Measurements from ENCODE around the gene PLK4. TPM values are rescaled to one million over a fixed set of nuclear protein-coding genes. Genes with fewer than 3 reads are reported as not detected.
"Not testable (repeated sequence)": the region's sequence is repeated elsewhere in the genome, so short reads cannot be mapped to it uniquely, and the experiment has no call there.

Gene PLK4
- total and polyA plus RNA-seq, 2 experiments from 2014 or later: 4.4 to 6.7 TPM

DNA sequence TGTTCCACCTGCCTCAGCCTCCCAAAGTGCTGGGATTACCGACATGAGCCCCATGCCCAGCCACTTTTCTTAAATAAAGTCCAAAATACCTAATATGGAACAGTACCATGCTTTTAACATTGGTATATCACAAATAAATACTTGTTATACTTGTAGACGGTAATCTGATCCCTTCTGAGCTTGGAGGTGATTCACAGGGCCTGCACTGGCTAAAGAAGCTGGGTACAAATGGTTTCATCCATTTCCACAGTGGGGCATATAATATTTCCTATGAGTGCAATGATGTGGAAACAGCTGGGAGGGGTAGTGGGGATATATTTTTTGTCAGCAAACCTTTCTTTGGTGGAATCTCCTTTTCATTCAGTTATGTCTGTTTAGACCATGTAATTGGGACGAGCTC, 35.8 kb downstream of the PLK4 start:
- H4K20me1 ChIP-seq (ENCODE audit: insufficient read depth): no peaks in the 10 kb centered on the region
- H3K4me1 ChIP-seq (ENCODE audit: insufficient read depth): no peaks in the 10 kb centered on the region
- H3K36me3 ChIP-seq (ENCODE audit: low read depth): peaks cover 30% of the 10 kb centered on the region
- WGBS, 2 experiments (ENCODE audit: low coverage in 1 of 2, low lambda C conversion rate in 2 of 2, missing lambda C conversion rate in 2 of 2): 81 to 82% methylated on average over 3 of the region's 3 CpGs
- peaks cover 6% of the 10 kb centered on the region; the same call in 1 of the 2 replicates for H3F3A ChIP-seq (ENCODE audit: insufficient read depth)
- H3K9me3 ChIP-seq (ENCODE audit: low read depth): no peaks in the 10 kb centered on the region
- in situ Hi-C loops (cut with MboI): no loop called here
- H3K4me3 ChIP-seq: no peak overlapping the region
- H3K27ac ChIP-seq: no peak overlapping the region
- 0 out of 2 replicates have a peak, but pooled peaks cover 5% of the 10 kb centered on the region for H3K9me2 ChIP-seq (ENCODE audit: insufficient read depth)
- no peaks in the 10 kb centered on the region for H3K79me2 ChIP-seq (ENCODE audit: insufficient read depth)
- H3K9ac ChIP-seq: no peak overlapping the region
- no peak overlapping the region for H2AFZ ChIP-seq
- H3K27me3 ChIP-seq (replicated peaks; ENCODE audit: insufficient read depth): no peaks in the 10 kb centered on the region
- TF ChIP-seq EZH2phosphoT487 (IDR thresholded peaks at IDR 0.05; ENCODE audit: insufficient read depth, low read depth) (no peak), EZH2 (IDR thresholded peaks at IDR 0.05; ENCODE audit: insufficient read depth, poor library complexity, severe bottlenecking) (no peak)
- no peak for DNase-seq
- no peak overlapping the region for H3K4me2 ChIP-seq (ENCODE audit: unreplicated experiment)

DNA sequence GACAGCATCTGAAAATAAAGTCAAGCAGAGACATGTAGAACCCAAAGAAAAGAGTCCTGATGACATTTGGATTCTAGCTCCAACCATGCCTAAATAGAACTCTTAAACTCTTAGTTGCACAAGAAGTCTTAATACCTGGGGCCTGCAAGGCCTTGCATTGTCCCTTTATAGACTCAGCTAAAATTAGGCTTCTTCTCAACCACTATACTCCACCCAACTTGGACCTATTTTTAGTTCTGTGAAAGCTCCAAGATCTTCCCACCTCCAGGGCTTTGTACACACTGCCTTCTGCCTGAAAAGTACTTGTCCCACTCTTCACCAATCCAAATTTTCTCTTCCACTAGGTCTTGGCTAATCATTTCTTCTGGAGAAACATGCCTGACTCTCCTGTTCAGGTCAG, 36.5 kb downstream of the PLK4 start:
- no peaks in the 10 kb centered on the region for H3K9me3 ChIP-seq (ENCODE audit: low read depth)
- no peak overlapping the region for H2AFZ ChIP-seq
- H3K79me2 ChIP-seq (ENCODE audit: insufficient read depth): no peaks in the 10 kb centered on the region
- H3K4me3 ChIP-seq: no peak overlapping the region
- H3K36me3 ChIP-seq (ENCODE audit: low read depth): peaks cover 31% of the 10 kb centered on the region
- H3K27me3 ChIP-seq (replicated peaks; ENCODE audit: insufficient read depth): no peaks in the 10 kb centered on the region
- H3K9ac ChIP-seq: no peak overlapping the region
- H3F3A ChIP-seq (ENCODE audit: insufficient read depth): peaks cover 3% of the 10 kb centered on the region; the same call in 1 of the 2 replicates
- H4K20me1 ChIP-seq (ENCODE audit: insufficient read depth): no peaks in the 10 kb centered on the region
- in situ Hi-C loops (cut with MboI): no loop called here
- no peak for DNase-seq
- H3K4me1 ChIP-seq (ENCODE audit: insufficient read depth): no peaks in the 10 kb centered on the region
- 0 out of 2 replicates have a peak, but pooled peaks cover 5% of the 10 kb centered on the region for H3K9me2 ChIP-seq (ENCODE audit: insufficient read depth)
- H3K27ac ChIP-seq: no peak overlapping the region
- no peak overlapping the region for H3K4me2 ChIP-seq (ENCODE audit: unreplicated experiment)
- TF ChIP-seq EZH2 (IDR thresholded peaks at IDR 0.05; ENCODE audit: insufficient read depth, poor library complexity, severe bottlenecking): no peak
- TF ChIP-seq EZH2phosphoT487 (IDR thresholded peaks at IDR 0.05; ENCODE audit: insufficient read depth, low read depth): no peak

DNA sequence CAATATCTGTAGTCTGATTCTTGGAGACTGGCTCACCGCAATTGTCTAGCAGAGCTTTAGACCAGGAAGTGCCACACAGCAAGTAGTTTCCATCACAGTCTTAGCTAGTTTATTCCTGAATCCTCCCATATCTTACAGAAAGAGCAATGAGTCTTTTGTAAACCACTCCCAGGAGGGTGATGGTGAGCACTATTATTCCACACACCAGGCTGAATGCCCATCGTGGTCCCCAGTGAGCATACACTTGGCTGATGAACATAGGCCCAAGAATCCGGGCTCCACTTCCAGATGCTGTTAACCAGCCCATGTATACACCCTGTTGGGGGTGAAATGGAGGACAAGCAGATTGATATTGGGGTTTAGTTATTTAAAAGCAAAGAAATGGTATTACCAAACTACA, 39.8 kb downstream of the PLK4 start:
- Histone ChIP-seq H3F3A (ENCODE audit: insufficient read depth) (peaks cover 3% of the 10 kb centered on the region; the same call in 1 of the 2 replicates), H3K36me3 (ENCODE audit: low read depth) (peaks cover 31% of the 10 kb centered on the region), H3K9me3 (ENCODE audit: low read depth) (no peaks in the 10 kb centered on the region), H3K27ac (no peak overlapping the region), H3K9ac (no peak overlapping the region), H3K4me3 (no peak overlapping the region), H3K79me2 (ENCODE audit: insufficient read depth) (no peaks in the 10 kb centered on the region), H3K4me2 (ENCODE audit: unreplicated experiment) (no peak overlapping the region), H3K27me3 (replicated peaks; ENCODE audit: insufficient read depth) (no peaks in the 10 kb centered on the region), H2AFZ (no peak overlapping the region), H3K9me2 (ENCODE audit: insufficient read depth) (0 out of 2 replicates have a peak, but pooled peaks cover 5% of the 10 kb centered on the region), H3K4me1 (ENCODE audit: insufficient read depth) (no peaks in the 10 kb centered on the region), H4K20me1 (ENCODE audit: insufficient read depth) (no peaks in the 10 kb centered on the region)
- in situ Hi-C loops (cut with MboI): no loop called here
- WGBS, 2 experiments (ENCODE audit: low coverage in 1 of 2, low lambda C conversion rate in 2 of 2, missing lambda C conversion rate in 2 of 2): 90% methylated on average over 3 of the region's 3 CpGs
- DNase-seq: no peak
- no peak for TF ChIP-seq EZH2phosphoT487 (IDR thresholded peaks at IDR 0.05; ENCODE audit: insufficient read depth, low read depth)
- no peak for TF ChIP-seq EZH2 (IDR thresholded peaks at IDR 0.05; ENCODE audit: insufficient read depth, poor library complexity, severe bottlenecking)

DNA sequence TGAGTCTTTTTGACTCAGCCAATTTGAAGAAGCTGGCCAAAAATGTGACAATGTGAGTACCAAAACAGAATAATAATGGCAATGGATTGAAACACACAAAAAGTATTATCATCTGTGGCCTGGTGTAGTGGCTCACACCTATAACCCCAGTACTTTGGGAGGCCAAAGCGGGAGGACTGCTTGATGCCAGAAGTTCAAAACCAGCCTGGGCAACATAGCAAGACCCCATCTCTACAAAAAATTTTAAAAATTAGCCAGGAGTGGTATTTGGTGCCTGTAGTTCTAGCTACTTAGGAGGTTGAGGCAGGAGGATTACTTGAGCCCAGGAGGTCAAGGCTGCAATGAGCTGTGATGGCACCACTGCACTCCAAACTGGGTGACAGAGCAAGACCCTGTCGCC, 41.5 kb downstream of the PLK4 start:
- H3F3A ChIP-seq (ENCODE audit: insufficient read depth): peaks cover 3% of the 10 kb centered on the region; the same call in 1 of the 2 replicates
- WGBS, 2 experiments (ENCODE audit: low coverage in 1 of 2, low lambda C conversion rate in 2 of 2, missing lambda C conversion rate in 2 of 2): 97 to 100% methylated on average over 2 of the region's 2 CpGs

DNA sequence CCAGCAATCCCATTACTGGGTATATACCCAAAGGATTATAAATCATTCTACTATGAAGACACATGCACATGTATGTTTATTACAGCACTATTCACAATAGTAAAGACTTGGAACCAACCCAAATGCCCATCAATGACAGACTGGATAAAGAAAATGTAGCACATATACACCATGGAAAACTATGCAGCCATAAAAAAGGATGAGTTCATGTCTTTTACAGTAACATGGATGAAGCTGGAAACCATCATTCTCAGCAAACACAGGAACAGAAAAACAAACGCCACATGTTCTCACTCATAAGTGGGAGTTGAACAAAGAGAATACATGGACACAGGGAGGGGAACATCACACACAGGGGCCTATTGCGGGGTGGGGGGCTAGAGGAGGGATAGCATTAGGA, 45.0 kb downstream of the PLK4 start:
- H3K9me3 ChIP-seq (ENCODE audit: low read depth); H2AFZ ChIP-seq; H3F3A ChIP-seq (ENCODE audit: insufficient read depth); H3K4me1 ChIP-seq (ENCODE audit: insufficient read depth); H3K79me2 ChIP-seq (ENCODE audit: insufficient read depth); H3K27ac ChIP-seq; in situ Hi-C loops (cut with MboI); H3K27me3 ChIP-seq (replicated peaks; ENCODE audit: insufficient read depth); H4K20me1 ChIP-seq (ENCODE audit: insufficient read depth); H3K9ac ChIP-seq; H3K4me3 ChIP-seq; DNase-seq; H3K4me2 ChIP-seq (ENCODE audit: unreplicated experiment); H3K9me2 ChIP-seq (ENCODE audit: insufficient read depth): not testable (repeated sequence)
- WGBS, 2 experiments (ENCODE audit: low coverage in 1 of 2, low lambda C conversion rate in 2 of 2, missing lambda C conversion rate in 2 of 2): 95 to 100% methylated on average over 2 of the region's 2 CpGs
- peaks cover 19% of the 10 kb centered on the region for H3K36me3 ChIP-seq (ENCODE audit: low read depth)

More for the DNA sequence above, 41.5 kb downstream of the PLK4 start:
- Histone ChIP-seq H3K4me1 (ENCODE audit: insufficient read depth) (no peaks in the 10 kb centered on the region), H3K4me3 (no peak overlapping the region), H3K36me3 (ENCODE audit: low read depth) (peaks cover 31% of the 10 kb centered on the region), H2AFZ (no peak overlapping the region), H3K9ac (no peak overlapping the region), H3K27ac (no peak overlapping the region), H3K9me3 (ENCODE audit: low read depth) (no peaks in the 10 kb centered on the region), H3K27me3 (replicated peaks; ENCODE audit: insufficient read depth) (no peaks in the 10 kb centered on the region), H4K20me1 (ENCODE audit: insufficient read depth) (no peaks in the 10 kb centered on the region), H3K79me2 (ENCODE audit: insufficient read depth) (no peaks in the 10 kb centered on the region), H3K9me2 (ENCODE audit: insufficient read depth) (0 out of 2 replicates have a peak, but pooled peaks cover 5% of the 10 kb centered on the region), H3K4me2 (ENCODE audit: unreplicated experiment) (no peak overlapping the region)
- in situ Hi-C loops (cut with MboI): no loop called here
- no peak for TF ChIP-seq EZH2 (IDR thresholded peaks at IDR 0.05; ENCODE audit: insufficient read depth, poor library complexity, severe bottlenecking)
- no peak for DNase-seq
